HG03520 (cell line): ENCODE results near the gene LGR4.
A peak's percentile ranks its signal among the peaks of the same experiment; 100 is the strongest.
"Not testable (repeated sequence)": the region's sequence is repeated elsewhere in the genome, so short reads cannot be mapped to it uniquely, and the experiment has no call there.

ENCODE experiments used
- ATAC-seq: cut with Tn5 transposase; IDR thresholded peaks from one replicate; pipeline ENCODE4 v1.9.1; 2021; ENCODE audit warnings: mild to moderate bottlenecking, moderate library complexity; ENCODE audit not compliant: unreplicated experiment

LGR4 gene

GRCh38 chr11:27472398-27473016 is at the start of gene LGR4:
TSS of gene LGR4 (minus strand) at chr11:27472790. CDS start at chr11:27472302, 488 bp downstream.
- ATAC-seq, result peak; percentile 93

GRCh38 chr11:27520226-27520625 is 47.6 kb upstream of the LGR4 start:
- no peak for ATAC-seq

GRCh38 chr11:27518518-27518917 is 45.9 kb upstream of the LGR4 start:
- ATAC-seq, result no peak

- not testable (repeated sequence) for ATAC-seq
Observed at GRCh38 chr11:27517490-27517889, 44.9 kb upstream of the LGR4 start.

GRCh38 chr11:27514558-27514957 is 42.0 kb upstream of the LGR4 start:
- ATAC-seq, result no peak

- ATAC-seq, result no peak
Observed at GRCh38 chr11:27514076-27514475, 41.5 kb upstream of the LGR4 start.

GRCh38 chr11:27513389-27513788 is 40.8 kb upstream of the LGR4 start:
- ATAC-seq, result no peak

DNA sequence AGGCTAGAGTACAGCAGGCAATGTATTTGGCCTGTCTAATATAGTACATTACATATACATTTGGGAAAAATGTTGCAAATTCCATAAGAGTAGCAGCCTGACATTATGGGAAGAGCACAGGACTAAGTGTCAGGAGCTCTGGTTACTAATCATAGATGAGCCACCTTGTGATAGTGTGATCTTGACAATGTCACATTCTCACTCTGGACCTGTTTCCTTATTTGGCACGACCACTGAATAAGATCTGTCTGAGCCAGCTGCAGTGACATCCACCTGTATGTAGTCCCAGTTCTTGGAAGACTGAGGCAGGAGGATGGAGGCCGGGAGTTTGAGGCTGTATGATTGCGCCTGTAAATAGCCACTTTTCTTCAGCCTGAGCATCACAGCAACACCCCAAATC is 39.6 kb upstream of the LGR4 start:
- no peak for ATAC-seq

DNA sequence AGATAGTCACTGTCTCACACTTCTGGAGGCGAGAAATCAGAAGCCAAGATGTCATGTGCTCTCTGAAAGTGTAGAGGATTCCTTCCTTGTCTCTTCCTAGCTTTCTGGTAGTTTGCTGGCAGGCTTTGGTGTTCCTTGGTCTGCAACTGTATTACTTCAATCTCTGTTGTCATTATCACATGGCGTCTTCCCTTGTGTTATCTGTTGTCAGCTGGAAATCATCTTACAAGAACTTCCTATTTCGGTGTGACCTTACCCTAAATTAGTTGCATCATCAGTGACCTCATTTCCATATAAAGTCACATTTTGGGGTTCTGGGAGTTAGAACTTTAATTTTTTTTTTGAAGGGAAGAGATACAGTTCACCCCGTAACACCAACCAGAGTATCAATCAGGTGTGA is 37.3 kb upstream of the LGR4 start:
- no peak for ATAC-seq

DNA sequence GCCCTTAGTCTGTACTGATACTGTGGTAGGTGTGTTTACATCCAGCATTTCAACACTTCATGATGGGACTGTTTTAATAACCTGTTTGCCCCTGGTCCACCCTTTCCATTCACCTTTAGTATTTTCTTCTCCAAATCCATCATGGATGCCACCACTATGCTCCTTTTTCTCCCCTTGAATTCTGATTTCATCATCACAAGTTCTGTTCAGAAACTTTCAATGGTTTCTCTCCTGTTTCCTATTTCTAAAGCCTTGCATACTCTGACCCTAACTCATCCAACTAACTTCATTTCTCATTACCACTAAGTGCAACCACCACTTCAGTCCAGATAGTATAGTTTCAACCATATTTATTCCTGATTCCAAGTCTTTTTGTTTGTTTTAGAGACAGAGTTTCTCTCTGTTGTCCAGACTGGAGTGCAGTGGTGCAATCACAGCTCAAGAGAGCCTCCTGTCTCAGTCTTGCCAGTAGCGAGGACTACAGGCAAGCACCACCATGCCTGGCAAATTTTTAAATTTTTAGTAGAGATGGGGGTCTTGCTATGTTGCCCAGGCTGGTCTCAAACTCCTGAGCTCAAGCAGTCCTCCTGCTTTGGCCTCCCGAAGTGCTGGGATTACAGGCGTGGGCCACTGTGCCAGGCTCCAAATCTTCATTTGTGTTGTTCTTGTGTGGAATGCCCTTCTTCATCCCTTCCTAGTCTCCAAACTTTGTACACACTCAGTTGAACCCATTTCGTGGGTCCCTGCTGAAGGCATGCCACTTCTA is 35.1 kb upstream of the LGR4 start:
- no peak for ATAC-seq

GRCh38 chr11:27506200-27507182 is 33.9 kb upstream of the LGR4 start, which contains the start of gene LIN7C:
TSS of gene LIN7C (minus strand) at chr11:27506769. CDS start at chr11:27506752, 17 bp downstream.
- ATAC-seq, result peak; percentile 92

DNA sequence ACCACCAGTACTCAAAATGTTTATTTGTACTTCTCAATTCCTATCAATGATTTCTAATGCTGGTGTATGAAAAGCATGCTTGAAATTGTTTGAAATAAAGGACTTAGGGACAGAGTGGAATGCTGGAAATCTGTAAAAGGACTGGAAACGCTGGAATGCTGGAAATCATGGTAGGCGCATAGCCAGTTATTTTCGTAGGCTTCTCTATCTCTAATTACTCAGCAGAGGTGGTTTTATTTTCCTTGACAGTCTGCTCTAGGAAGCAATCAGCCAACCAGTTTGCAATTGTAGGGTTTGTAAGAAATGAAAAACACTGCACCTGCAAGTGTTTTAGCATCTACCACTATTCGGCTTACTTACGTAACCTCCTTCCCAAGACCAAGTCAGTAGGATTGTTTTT is 33.2 kb upstream of the LGR4 start:
- peak; percentile 2 for ATAC-seq

DNA sequence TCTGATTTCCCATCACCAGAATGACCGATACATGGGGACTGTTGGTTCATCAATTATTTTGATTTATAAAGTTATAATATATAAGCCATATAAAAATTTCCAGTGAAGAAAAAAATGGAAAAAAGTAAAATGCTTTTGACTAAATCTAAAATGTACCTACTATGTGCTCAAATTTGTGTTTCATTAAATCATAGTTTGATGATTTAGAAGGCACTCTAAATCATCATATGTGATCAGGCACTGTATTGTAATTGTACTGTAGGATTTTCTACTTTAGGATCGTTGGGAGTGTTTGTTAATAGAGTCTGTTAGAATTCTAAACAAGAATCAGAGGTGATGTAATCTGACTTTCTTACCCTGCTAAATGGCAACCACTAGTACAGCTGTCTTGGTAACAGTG is 31.6 kb upstream of the LGR4 start:
- ATAC-seq, result no peak

DNA sequence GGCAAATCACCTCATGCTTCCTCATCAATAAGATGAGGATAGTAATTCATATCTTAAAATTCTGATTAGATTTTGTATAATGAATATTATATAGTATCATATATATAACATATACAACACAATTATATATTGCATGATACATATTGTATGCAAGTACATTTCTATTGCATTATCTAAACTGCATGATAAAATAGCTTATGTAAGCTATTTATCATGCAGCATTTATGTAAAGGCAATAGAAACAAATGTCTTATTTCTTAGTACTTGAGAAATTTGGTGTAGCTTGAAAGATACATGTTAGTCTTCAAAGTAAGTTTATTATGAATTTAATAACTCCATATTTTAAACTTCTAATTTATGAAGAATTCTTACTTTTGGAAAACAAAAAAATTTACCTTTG is 28.5 kb upstream of the LGR4 start:
- ATAC-seq, result no peak

GRCh38 chr11:27497911-27498310 is 25.3 kb upstream of the LGR4 start:
- ATAC-seq, result no peak

DNA sequence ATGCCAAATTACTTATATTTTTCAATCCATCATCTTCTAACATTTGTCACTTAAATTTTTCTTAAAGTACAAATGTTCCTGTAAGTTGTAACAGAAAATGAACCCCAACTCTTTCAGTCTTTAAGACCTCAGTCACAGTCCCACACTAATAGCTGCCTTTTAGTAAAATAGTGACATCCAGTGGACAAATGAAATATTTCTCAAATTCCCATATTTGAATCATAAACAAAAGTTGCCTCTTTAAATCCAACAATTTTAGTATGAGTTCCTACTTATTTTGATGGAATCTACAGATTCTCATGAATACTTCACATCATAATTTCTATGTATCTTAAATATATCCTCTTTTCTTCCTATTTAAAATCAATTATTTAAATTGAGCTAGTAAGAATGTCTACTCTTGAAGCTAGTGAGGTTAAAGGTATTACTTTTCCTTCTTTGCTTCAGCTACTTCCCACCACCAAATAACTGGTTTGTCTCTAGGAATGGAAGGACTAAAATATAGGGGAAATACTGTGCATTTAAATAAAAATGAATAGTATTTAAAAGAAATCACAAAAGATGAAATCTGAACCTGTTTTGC is 24.8 kb upstream of the LGR4 start:
- peak; percentile 51 for ATAC-seq

DNA sequence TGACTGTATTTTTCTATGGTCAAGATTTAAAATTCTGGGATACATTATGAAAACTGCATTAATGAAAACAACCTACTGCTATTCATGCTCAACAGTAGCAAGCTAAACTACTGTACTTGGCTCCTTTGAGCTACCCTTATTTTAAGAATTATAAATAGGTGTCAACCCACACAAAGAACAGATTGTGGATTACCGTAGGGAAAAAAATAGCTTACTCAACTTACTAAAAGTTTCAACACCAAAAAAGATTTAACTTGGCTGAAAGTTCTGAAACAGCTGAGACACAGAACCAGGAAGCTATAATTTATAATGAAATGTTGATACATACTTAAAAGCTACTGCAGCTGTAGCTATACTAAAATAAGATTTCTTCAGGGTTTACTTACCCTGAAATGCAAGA is 23.9 kb upstream of the LGR4 start:
- no peak for ATAC-seq

GRCh38 chr11:27495710-27496300 is 23.2 kb upstream of the LGR4 start:
- ATAC-seq, result no peak

DNA sequence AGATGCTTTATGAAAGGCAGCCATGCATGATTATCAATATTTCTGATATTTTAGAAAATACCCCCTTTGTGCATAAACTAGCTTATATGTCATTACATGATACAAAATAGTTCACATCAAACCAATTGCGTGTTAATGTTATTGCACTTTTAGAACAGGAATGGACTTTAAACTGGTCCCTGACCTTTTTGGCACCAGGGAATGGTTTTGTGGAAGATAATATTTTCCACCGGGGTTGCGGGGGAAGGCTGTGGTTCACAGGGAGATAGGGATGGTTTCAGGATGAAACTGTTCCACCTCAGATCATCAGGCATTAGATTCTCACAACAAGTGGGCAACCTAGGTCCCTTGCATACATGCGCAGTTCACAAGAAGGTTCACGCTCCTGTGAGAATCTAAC is 16.5 kb upstream of the LGR4 start:
- ATAC-seq, result no peak

- no peak for ATAC-seq
Observed at GRCh38 chr11:27487706-27488105, 15.1 kb upstream of the LGR4 start.
